Duodenal mucosa (tissue), 2 donors: ENCODE measurements around the gene EPHB4.

ENCODE experiments used
- H3K27ac ChIP-seq: one replicate; pipeline ENCODE4 v1.7.0; 2013; ENCODE audit warnings: low read depth, low read length
- H3K27me3 ChIP-seq, 2 donors: one replicate each; pipeline ENCODE4 v1.7.0; 2013; ENCODE audit warnings: low read length in 2 of 2, control low read depth in 1 of 2; ENCODE audit not compliant: insufficient read depth in 2 of 2, control insufficient read depth in 1 of 2
- H3K36me3 ChIP-seq, 2 donors: one replicate each; pipeline ENCODE4 v1.7.0; 2013; ENCODE audit warnings: low read length in 2 of 2, control low read depth in 1 of 2; ENCODE audit not compliant: insufficient read depth in 2 of 2, control insufficient read depth in 1 of 2
- H3K4me1 ChIP-seq, 2 donors: one replicate each; pipeline ENCODE4 v1.7.0; 2013; ENCODE audit warnings: low read length in 2 of 2, control low read depth in 1 of 2; ENCODE audit not compliant: insufficient read depth in 2 of 2, control insufficient read depth in 1 of 2
- H3K4me3 ChIP-seq, 2 donors: one replicate each; pipeline ENCODE4 v1.7.0; 2013; ENCODE audit warnings: low read length in 2 of 2, low read depth in 1 of 2
- H3K9ac ChIP-seq, 2 donors: one replicate each; pipeline ENCODE4 v1.7.0; 2013; ENCODE audit warnings: low read length in 2 of 2, low read depth in 1 of 2
- H3K9me3 ChIP-seq, 2 donors: one replicate each; pipeline ENCODE4 v1.7.0; 2013; ENCODE audit warnings: low read length in 2 of 2, control low read depth in 1 of 2; ENCODE audit not compliant: control insufficient read depth in 1 of 2

The EPHB4 gene

GRCh38 chr7:100827330-100828226 is at the start of gene EPHB4:
Gene EPHB4 (minus strand): TSS chr7:100827523. CDS start chr7:100827030, 493 bp downstream.
- Histone ChIP-seq H3K9me3 (no peaks in the 10 kb centered on the region), H3K9ac (peak within 1 kb of the TSS; percentile 70 to 79), H3K4me3 (peak within 1 kb of the TSS; percentile 71 to 77), H3K27ac (peak within 1 kb of the TSS; percentile 20), H3K4me1 (peaks cover 16 to 33% of the 10 kb centered on the region in 2 donors), H3K36me3 (peaks cover 0 to 13% of the 10 kb centered on the region in 2 donors), H3K27me3 (peaks cover 4 to 7% of the 10 kb centered on the region in 2 donors)

GRCh38 chr7:100875356-100875751 is 48.0 kb upstream of the EPHB4 start:
- Histone ChIP-seq H3K4me1 (peaks cover 20 to 27% of the 10 kb centered on the region in 2 donors), H3K9me3 (no peaks in the 10 kb centered on the region), H3K36me3 (peaks cover 3 to 22% of the 10 kb centered on the region in 2 donors), H3K9ac (peak overlapping the region; percentile 73 to 81), H3K4me3 (peak overlapping the region; percentile 79 to 95), H3K27me3 (no peaks in the 10 kb centered on the region), H3K27ac (peak overlapping the region; percentile 95)

- peaks cover 3 to 21% of the 10 kb centered on the region in 2 donors for H3K36me3 ChIP-seq
- H3K27me3 ChIP-seq, result no peaks in the 10 kb centered on the region
- H3K4me3 ChIP-seq, result peak within 1 kb of the TSS; percentile 79 to 95
- no peaks in the 10 kb centered on the region for H3K9me3 ChIP-seq
- H3K4me1 ChIP-seq, result peaks cover 20 to 27% of the 10 kb centered on the region in 2 donors
- peak within 1 kb of the TSS; percentile 73 to 81 for H3K9ac ChIP-seq
- peak within 1 kb of the TSS; percentile 95 for H3K27ac ChIP-seq
Observed at GRCh38 chr7:100874577-100875355, 47.4 kb upstream of the EPHB4 start, which contains the start of gene SRRT. Gene SRRT (plus strand): TSS chr7:100875103. CDS start chr7:100875591, 488 bp downstream.

GRCh38 chr7:100874300-100874576 is 46.9 kb upstream of the EPHB4 start:
- peak overlapping the region; percentile 79 to 95 for H3K4me3 ChIP-seq
- peak overlapping the region; percentile 93 for H3K27ac ChIP-seq
- peaks cover 2 to 20% of the 10 kb centered on the region in 2 donors for H3K36me3 ChIP-seq
- H3K9ac ChIP-seq, result peak overlapping the region; percentile 73 to 81
- peaks cover 20 to 27% of the 10 kb centered on the region in 2 donors for H3K4me1 ChIP-seq
- H3K27me3 ChIP-seq, result no peaks in the 10 kb centered on the region
- no peaks in the 10 kb centered on the region for H3K9me3 ChIP-seq

- H3K4me3 ChIP-seq, result peak overlapping the region; percentile 79 to 95
- peaks cover 20 to 27% of the 10 kb centered on the region in 2 donors for H3K4me1 ChIP-seq
- H3K36me3 ChIP-seq, result peaks cover 0 to 20% of the 10 kb centered on the region in 2 donors
- no peaks in the 10 kb centered on the region for H3K9me3 ChIP-seq
- H3K27me3 ChIP-seq, result no peaks in the 10 kb centered on the region
- no peak overlapping the region for H3K27ac ChIP-seq
- H3K9ac ChIP-seq, result peak overlapping the region in 1 of 2 donors; percentile 81
Observed at GRCh38 chr7:100873599-100874299, 46.4 kb upstream of the EPHB4 start.

- H3K36me3 ChIP-seq, result peaks cover 0 to 16% of the 10 kb centered on the region in 2 donors
- peak overlapping the region; percentile 76 to 87 for H3K9ac ChIP-seq
- H3K27ac ChIP-seq, result peak overlapping the region; percentile 81
- no peaks in the 10 kb centered on the region for H3K27me3 ChIP-seq
- H3K4me1 ChIP-seq, result peaks cover 22 to 32% of the 10 kb centered on the region in 2 donors
- peak overlapping the region; percentile 68 to 72 for H3K4me3 ChIP-seq
- no peaks in the 10 kb centered on the region for H3K9me3 ChIP-seq
Observed at GRCh38 chr7:100867776-100868485, 40.6 kb upstream of the EPHB4 start.

- Histone ChIP-seq H3K27ac (peak within 1 kb of the TSS; percentile 81), H3K9me3 (no peaks in the 10 kb centered on the region), H3K36me3 (peaks cover 0 to 12% of the 10 kb centered on the region in 2 donors), H3K4me1 (peaks cover 22 to 32% of the 10 kb centered on the region in 2 donors), H3K9ac (peak within 1 kb of the TSS; percentile 76 to 87), H3K4me3 (peak within 1 kb of the TSS; percentile 68 to 72), H3K27me3 (no peaks in the 10 kb centered on the region)
Observed at GRCh38 chr7:100867040-100867775, 39.9 kb upstream of the EPHB4 start, which contains the start of gene TRIP6. Gene TRIP6 (plus strand): TSS chr7:100867387. CDS start chr7:100867498, 111 bp downstream.

- Histone ChIP-seq H3K27ac (peak overlapping the region; percentile 57), H3K27me3 (no peaks in the 10 kb centered on the region), H3K4me1 (peaks cover 22 to 32% of the 10 kb centered on the region in 2 donors), H3K9me3 (no peaks in the 10 kb centered on the region), H3K36me3 (peaks cover 0 to 15% of the 10 kb centered on the region in 2 donors), H3K9ac (peak overlapping the region; percentile 76 to 87), H3K4me3 (peak overlapping the region; percentile 68 to 72)
Observed at GRCh38 chr7:100866729-100867039, 39.4 kb upstream of the EPHB4 start.
